ENCODE data around the gene USF1. TPM values are rescaled to one million over a fixed set of nuclear protein-coding genes. Genes with fewer than 3 reads are reported as not detected.
A peak's percentile ranks its signal among the peaks of the same experiment; 100 is the strongest.

USF1 gene
- total RNA-seq, 1 donor from 2014 or later = 81.8 TPM

DNA sequence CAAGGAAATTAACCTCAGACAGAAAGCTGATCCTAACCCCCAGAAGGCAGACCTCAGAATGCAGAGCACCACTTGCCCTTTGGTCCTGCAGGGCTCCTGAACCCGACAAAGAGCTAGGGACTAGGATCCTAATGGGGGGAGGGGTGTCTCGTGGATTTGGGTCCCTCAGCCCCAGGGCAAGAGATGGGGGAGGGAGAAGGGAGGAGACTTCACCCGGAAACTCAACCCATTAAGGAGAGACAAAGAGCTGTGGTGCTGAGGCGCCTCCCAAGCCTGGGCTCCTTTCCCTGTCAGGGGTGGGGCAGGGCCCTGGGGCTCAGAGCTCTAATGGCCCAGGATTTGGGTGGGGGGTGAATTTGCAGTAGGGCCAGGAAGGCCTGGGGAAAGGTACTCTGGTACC, 40.7 kb upstream of the USF1 start:
- no peak overlapping the region for H3K4me3 ChIP-seq
- no peaks in the 10 kb centered on the region for H3K9me3 ChIP-seq
- peak overlapping the region; percentile 14 for H3K27ac ChIP-seq
- intact Hi-C loops (cut with DNase I) = no loop called here
- TF ChIP-seq, protein P1, sequence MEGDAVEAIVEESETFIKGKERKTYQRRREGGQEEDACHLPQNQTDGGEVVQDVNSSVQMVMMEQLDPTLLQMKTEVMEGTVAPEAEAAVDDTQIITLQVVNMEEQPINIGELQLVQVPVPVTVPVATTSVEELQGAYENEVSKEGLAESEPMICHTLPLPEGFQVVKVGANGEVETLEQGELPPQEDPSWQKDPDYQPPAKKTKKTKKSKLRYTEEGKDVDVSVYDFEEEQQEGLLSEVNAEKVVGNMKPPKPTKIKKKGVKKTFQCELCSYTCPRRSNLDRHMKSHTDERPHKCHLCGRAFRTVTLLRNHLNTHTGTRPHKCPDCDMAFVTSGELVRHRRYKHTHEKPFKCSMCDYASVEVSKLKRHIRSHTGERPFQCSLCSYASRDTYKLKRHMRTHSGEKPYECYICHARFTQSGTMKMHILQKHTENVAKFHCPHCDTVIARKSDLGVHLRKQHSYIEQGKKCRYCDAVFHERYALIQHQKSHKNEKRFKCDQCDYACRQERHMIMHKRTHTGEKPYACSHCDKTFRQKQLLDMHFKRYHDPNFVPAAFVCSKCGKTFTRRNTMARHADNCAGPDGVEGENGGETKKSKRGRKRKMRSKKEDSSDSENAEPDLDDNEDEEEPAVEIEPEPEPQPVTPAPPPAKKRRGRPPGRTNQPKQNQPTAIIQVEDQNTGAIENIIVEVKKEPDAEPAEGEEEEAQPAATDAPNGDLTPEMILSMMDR (IDR thresholded peaks at IDR 0.05) = no peak
- no peak for DNase-seq
- no peaks in the 10 kb centered on the region for H3K27me3 ChIP-seq (ENCODE audit: low read depth)
- H3K36me3 ChIP-seq = no peaks in the 10 kb centered on the region
- no peak for ATAC-seq
- peaks cover 30% of the 10 kb centered on the region for H3K4me1 ChIP-seq

DNA sequence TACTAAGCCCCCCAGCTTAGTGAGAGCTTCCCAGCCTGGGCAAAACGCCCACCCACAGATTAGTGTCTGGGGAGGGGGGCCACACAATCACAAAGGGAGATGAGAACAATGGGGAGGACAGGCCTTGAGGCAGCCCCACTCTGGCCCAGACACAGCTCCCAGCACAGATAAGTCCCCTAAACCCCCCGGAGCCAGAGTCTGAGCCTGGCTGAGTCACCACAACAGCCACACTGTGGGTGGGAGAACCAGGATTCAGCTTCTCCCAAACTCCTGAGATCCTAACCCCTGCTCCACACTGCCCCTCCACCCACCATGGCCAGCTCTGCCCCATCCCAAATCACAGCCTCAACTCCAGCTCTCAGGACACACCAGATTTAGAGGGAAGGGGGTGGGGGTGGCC, 39.4 kb upstream of the USF1 start:
- TF ChIP-seq, protein P1 (IDR thresholded peaks at IDR 0.05) = no peak
- no peak for DNase-seq
- intact Hi-C loops (cut with DNase I) = no loop called here
- Histone ChIP-seq H3K27ac (peak overlapping the region; percentile 18), H3K4me3 (no peak overlapping the region), H3K27me3 (ENCODE audit: low read depth) (no peaks in the 10 kb centered on the region), H3K9me3 (no peaks in the 10 kb centered on the region), H3K36me3 (no peaks in the 10 kb centered on the region), H3K4me1 (peaks cover 35% of the 10 kb centered on the region)
- ATAC-seq = no peak

DNA sequence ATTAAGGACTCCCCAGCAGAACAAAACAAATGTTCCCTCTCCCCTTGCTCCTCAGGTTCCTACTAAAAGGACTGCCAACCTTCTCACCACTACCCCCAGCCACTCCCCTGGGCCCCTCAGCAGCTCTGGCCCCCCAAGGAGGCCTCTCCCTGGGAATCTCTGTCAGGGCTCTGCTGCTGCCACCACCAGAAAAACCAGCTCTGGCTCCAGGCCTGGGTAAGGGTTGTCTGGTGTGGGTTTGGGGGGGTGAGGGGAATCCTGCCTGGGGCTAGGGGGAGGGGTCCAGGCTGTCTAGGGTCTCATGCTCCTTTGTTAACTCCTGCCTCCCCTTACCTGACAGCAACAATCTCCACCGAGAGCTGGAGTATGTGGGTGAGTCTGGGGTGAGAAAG, 38.8 kb upstream of the USF1 start:
- H3K27ac ChIP-seq = peak overlapping the region; percentile 80
- no peak for DNase-seq
- ATAC-seq = no peak
- intact Hi-C loops (cut with DNase I) = no loop called here
- H3K27me3 ChIP-seq (ENCODE audit: low read depth) = no peaks in the 10 kb centered on the region
- H3K36me3 ChIP-seq = no peaks in the 10 kb centered on the region
- no peaks in the 10 kb centered on the region for H3K9me3 ChIP-seq
- H3K4me3 ChIP-seq = no peak overlapping the region
- H3K4me1 ChIP-seq = peaks cover 33% of the 10 kb centered on the region
- TF ChIP-seq, protein P1 (IDR thresholded peaks at IDR 0.05) = no peak

DNA sequence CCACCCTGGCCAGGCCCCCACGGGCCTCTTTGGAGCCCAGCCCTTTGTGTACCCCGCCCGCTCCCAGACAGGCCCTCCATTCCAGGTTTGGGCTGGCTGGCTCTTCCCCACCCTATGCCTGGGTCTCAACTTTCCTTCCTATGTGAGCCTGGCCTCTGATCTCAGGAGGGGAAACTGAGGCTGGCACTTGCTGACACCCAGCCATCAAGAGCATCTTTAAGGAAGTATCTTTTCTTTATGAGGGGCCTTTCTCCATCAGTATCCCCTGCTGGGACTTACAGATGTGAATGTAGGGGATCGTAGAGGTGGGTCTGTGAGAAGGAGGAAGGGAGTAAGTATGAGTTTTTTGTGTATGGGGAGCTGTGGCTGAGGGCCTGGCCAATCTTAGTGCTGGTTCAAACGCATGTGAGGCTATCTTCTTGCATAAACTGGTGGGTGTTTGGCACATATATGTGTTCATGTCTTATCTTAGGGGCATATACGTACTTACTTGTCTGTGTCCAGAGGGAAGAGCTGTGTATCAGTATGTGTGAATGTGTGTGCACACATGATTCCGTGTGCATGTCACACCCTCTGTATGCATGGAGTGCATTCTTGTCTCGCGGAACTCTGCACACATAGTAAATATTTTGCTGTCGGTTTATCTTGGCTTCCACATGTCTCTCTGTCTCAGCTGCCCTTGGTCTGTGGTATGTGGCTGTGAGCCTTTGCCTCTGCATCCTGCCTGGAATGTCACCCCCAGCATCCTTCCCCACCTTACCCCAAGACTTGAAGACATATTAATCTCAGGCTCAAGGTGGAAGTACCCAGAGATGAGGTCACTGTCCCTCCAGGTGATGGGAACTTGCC, 38.2 kb upstream of the USF1 start:
- ATAC-seq = peak in 1 of 2 donors; percentile 1

DNA sequence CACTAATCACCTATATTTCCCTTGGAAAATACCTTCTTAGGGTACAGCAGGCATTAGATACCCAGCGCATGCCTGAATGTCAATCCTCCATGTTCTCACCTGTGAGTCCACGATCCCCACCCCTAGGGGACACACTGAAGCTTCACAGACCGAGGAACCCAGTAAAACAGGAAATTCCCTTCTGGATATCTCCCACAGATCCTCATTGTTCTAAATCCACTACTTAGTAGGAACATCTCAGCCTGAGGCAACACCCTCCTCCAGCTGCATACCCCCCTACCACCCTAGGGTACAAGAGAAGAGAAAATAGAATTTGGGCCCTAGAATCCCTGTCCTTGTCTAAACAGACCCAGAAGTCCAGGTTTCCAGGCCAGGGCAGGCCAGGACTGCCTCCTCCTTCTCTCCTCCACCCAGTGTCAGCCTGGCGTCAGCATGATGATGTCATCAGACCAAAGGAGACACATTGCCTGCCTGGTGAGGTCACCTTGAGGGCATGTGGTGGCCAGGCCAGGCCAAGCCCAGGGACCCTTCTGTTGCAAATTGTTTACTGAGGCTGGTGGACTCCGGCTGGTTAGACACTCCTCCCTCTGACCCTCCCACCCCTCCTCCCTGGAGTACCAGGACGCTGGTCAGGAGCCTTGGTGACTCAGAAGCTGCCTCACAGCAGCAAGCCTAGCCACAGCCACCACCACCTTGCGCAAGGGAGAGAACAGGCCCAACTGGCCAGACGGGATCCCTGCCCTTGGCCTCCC, 37.4 kb upstream of the USF1 start:
- H3K27me3 ChIP-seq (ENCODE audit: low read depth) = no peaks in the 10 kb centered on the region
- DNase-seq = peak; percentile 95
- no peaks in the 10 kb centered on the region for H3K36me3 ChIP-seq
- peak; percentile 96 to 97 for ATAC-seq
- H3K4me3 ChIP-seq = no peak overlapping the region
- H3K4me1 ChIP-seq = peaks cover 33% of the 10 kb centered on the region
- peak overlapping the region; percentile 80 for H3K27ac ChIP-seq
- TF ChIP-seq, protein P1 (IDR thresholded peaks at IDR 0.05) = no peak
- intact Hi-C loops (cut with DNase I) = no loop called here
- no peaks in the 10 kb centered on the region for H3K9me3 ChIP-seq

More for the DNA sequence above, 38.2 kb upstream of the USF1 start:
- Histone ChIP-seq H3K4me1 (peaks cover 33% of the 10 kb centered on the region), H3K4me3 (no peak overlapping the region), H3K36me3 (no peaks in the 10 kb centered on the region), H3K9me3 (no peaks in the 10 kb centered on the region), H3K27ac (peak overlapping the region; percentile 80), H3K27me3 (ENCODE audit: low read depth) (no peaks in the 10 kb centered on the region)
- intact Hi-C loops (cut with DNase I) = no loop called here
- TF ChIP-seq, protein P1 (IDR thresholded peaks at IDR 0.05) = no peak
- no peak for DNase-seq
